MG63 (cell line): ENCODE data around the gene BCL11B. TPM values are rescaled to one million over a fixed set of nuclear protein-coding genes. Genes with fewer than 3 reads are reported as not detected.

Source experiments
- DNase-seq: peaks from one replicate; pipeline ENCODE4 v3.0.0-alpha.2; 2020
- H3K27me3 ChIP-seq: fragments of 250-450 bp; sonication (Bioruptor Pico); 2 replicates; pipeline ENCODE4 v1.5.1; 2020; ENCODE audit warnings: mild to moderate bottlenecking, moderate library complexity
- H3K36me3 ChIP-seq: fragments of 250-450 bp; sonication (Bioruptor Pico); 2 replicates; pipeline ENCODE4 v1.5.1; 2020; ENCODE audit warnings: mild to moderate bottlenecking, moderate library complexity
- H3K4me3 ChIP-seq: fragments of 250-450 bp; sonication (Bioruptor Pico); 2 replicates; pipeline ENCODE4 v1.5.1; 2020; ENCODE audit warnings: mild to moderate bottlenecking, moderate library complexity
- H3K9me3 ChIP-seq: fragments of 250-450 bp; sonication (Bioruptor Pico); 2 replicates; pipeline ENCODE4 v1.5.1; 2020; ENCODE audit warnings: mild to moderate bottlenecking, moderate library complexity
- total RNA-seq: library from RNA; depleted of rRNA; stranded (reverse); fragments of >200 nt; shearing (Covaris generic); gene quantifications from 2 replicates; pipeline ENCODE4 v1.2.3, GENCODE V29; 2014; ENCODE audit warnings: low replicate concordance

The BCL11B gene
- total RNA-seq, 1 experiment from 2014 or later: not detected

DNA sequence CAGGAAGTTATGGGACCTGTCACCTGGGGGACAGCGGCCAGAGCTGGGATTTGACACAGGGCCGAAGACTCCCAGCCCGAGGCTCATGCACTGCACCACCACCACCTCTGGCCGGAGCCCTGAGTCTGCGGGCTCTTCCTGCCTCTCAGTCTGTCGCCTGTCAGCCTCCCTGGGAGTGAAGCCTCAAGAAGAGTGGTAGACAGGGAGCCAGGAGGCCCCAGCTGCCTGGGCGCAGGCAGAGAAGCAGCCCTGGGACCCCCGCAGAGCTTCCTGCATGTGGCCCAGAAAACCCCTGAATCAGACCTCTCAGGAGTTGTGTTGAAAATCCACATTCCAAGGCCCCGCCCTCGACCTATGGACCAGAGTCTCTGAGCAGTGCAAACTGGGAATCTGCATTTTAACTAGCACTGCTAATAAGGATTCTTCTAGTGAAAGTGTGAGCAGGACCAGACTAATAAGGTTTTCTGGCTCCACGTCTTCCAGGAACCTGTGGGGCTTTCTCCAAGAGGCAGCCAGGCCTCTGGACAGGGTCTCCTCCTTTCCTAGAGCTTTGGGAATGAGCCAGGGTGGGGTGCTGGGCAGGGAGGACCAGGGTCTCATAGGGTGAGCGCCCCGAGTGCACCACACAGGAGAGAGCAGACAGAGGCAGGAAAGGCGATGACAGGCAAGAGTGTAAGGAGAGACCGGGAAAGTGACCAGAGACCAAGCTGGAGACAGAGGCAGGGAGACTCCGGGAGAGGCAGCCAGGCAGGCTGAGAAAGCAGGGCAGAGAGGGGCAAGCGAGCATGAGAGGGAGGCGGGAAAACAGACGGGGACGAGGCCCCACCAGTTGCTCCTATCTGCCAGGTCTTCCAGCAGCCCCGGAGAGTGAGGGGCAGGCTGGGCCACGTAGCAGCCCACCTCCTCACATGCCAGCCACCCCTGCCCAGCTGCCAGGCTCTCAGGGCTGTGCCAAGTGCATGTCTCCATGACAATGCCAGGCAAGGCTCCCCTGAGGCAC, 112.4 kb downstream of the BCL11B start:
- no peaks in the 10 kb centered on the region for H3K36me3 ChIP-seq
- no peaks in the 10 kb centered on the region for H3K27me3 ChIP-seq
- no peak overlapping the region for H3K4me3 ChIP-seq
- no peaks in the 10 kb centered on the region for H3K9me3 ChIP-seq
- DNase-seq: no peak

DNA sequence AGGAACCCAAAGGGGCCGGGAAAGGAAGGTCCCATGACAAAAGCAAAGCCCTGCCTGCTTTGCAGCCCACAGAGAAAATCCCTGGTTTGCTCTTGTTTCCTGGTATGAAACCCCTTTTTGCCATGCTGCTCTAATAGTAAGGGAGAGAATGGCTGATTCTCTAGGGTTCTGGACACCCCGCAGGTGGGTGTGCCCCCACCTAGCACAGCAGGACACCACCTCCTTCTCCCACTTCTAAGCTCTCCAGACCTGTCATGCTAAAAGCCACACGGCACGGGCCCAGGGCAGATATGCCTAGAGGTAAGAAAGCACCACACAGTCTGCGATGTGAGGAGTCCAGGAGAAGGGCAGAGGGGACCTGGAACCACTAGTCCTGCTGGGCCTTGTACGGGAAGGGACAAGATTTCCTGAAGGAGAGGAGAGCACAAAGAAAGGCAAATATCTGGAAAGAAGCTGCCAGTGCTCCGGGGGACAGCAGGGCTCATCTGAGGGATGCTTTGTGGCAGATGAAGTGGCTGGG, 113.3 kb downstream of the BCL11B start:
- H3K9me3 ChIP-seq: no peaks in the 10 kb centered on the region
- no peaks in the 10 kb centered on the region for H3K27me3 ChIP-seq
- no peak for DNase-seq
- no peak overlapping the region for H3K4me3 ChIP-seq
- no peaks in the 10 kb centered on the region for H3K36me3 ChIP-seq

DNA sequence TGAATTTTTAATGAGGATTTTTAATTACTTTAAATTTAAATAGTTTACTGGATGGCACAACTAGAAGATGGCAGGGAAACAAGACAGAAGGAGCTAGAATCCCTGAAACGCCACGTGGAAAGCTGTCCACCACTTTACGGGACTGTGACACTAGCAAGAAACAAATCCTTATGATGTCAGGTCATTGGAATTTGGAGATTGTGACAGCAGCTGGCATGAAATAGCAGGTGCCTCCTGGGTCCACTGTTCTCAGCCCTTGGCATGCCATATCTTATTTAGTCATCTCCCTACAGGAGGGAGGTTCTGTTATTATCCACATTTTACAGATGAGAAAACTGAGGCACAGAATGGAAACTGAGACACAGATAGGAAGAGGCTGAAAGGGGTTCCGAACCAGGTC, 113.8 kb downstream of the BCL11B start:
- H3K9me3 ChIP-seq: no peaks in the 10 kb centered on the region
- DNase-seq: no peak
- H3K36me3 ChIP-seq: no peaks in the 10 kb centered on the region
- H3K4me3 ChIP-seq: no peak overlapping the region
- no peaks in the 10 kb centered on the region for H3K27me3 ChIP-seq

DNA sequence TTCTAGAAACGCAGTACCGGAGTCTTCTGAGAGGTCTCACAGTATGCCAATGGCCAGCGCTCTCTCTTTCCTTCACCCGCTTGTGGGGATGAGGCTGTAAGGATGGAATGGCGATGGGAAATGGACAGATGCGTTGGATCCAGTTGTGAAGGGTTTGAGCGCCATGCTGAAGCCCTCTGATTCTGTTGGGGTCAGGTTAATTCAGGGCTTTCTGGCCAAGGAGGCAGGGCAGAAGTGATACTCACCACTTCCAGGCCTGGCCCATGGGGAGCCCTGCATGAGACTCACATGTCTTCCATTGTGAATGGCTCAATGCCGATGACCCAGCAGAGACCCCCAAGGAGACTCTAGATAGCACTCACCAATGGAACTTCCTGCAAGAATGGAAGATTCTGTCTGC, 114.3 kb downstream of the BCL11B start:
- Histone ChIP-seq H3K4me3 (no peak overlapping the region), H3K36me3 (no peaks in the 10 kb centered on the region), H3K9me3 (no peaks in the 10 kb centered on the region), H3K27me3 (no peaks in the 10 kb centered on the region)
- DNase-seq: no peak

DNA sequence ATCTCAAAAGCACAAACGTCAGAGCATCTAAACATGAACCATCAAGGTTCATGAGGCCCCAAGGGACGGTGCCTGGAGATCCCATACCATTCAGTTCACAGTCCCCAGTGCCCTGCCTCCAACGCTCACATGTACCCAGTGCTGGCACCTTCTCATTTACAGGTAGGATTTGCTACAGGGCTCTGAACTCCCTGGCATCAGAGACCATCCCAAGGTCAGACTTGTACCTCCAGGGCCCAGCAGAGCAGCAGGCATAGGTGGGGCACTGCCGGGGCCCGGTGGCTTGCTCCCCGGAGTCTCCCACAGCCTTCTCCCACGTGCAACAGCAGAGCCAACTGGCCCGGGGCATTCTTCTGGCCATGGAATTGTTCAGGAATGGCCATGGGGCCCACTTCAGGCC, 114.8 kb downstream of the BCL11B start:
- H3K27me3 ChIP-seq: no peaks in the 10 kb centered on the region
- no peaks in the 10 kb centered on the region for H3K36me3 ChIP-seq
- H3K4me3 ChIP-seq: no peak overlapping the region
- no peak for DNase-seq
- no peaks in the 10 kb centered on the region for H3K9me3 ChIP-seq

GRCh38 chr14:99156814-99157213, 115.2 kb downstream of the BCL11B start:
- Histone ChIP-seq H3K9me3 (no peaks in the 10 kb centered on the region), H3K4me3 (no peak overlapping the region), H3K27me3 (no peaks in the 10 kb centered on the region), H3K36me3 (no peaks in the 10 kb centered on the region)
- no peak for DNase-seq

GRCh38 chr14:99156090-99156425, 115.9 kb downstream of the BCL11B start:
- no peaks in the 10 kb centered on the region for H3K9me3 ChIP-seq
- no peaks in the 10 kb centered on the region for H3K27me3 ChIP-seq
- no peak overlapping the region for H3K4me3 ChIP-seq
- DNase-seq: no peak
- no peaks in the 10 kb centered on the region for H3K36me3 ChIP-seq

- Histone ChIP-seq H3K36me3 (no peaks in the 10 kb centered on the region), H3K4me3 (no peak overlapping the region), H3K9me3 (no peaks in the 10 kb centered on the region), H3K27me3 (no peaks in the 10 kb centered on the region)
- DNase-seq: no peak
These were observed 116.6 kb downstream of the BCL11B start for GRCh38 chr14:99155173-99156089.

DNA sequence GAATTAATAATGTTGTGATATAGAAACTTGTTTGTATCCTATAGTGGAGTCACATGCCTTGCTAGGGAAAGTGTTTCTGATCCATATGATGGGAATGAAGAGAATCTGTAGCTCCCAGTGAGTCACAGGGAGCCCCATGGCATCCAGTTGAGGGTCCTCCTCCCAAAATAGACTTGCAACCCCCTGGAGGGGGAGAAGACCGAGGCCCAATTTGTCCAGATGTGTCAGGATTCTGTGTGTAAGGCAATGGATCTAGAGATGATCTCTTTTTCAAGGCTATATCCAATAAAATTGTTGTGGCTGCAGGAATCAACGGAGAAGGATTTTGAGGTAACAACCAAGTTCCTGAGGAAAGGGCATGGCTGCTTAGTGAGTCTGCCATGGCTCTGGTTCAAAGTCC, 121.8 kb downstream of the BCL11B start:
- no peaks in the 10 kb centered on the region for H3K9me3 ChIP-seq
- no peak overlapping the region for H3K4me3 ChIP-seq
- no peaks in the 10 kb centered on the region for H3K27me3 ChIP-seq
- H3K36me3 ChIP-seq: no peaks in the 10 kb centered on the region
- no peak for DNase-seq

- H3K27me3 ChIP-seq: no peaks in the 10 kb centered on the region
- no peak overlapping the region for H3K4me3 ChIP-seq
- H3K36me3 ChIP-seq: no peaks in the 10 kb centered on the region
- no peaks in the 10 kb centered on the region for H3K9me3 ChIP-seq
- DNase-seq: no peak
These were observed 123.0 kb downstream of the BCL11B start for GRCh38 chr14:99148861-99149610.

GRCh38 chr14:99148131-99148530, 123.9 kb downstream of the BCL11B start:
- Histone ChIP-seq H3K27me3 (no peaks in the 10 kb centered on the region), H3K9me3 (no peaks in the 10 kb centered on the region), H3K36me3 (no peaks in the 10 kb centered on the region), H3K4me3 (no peak overlapping the region)
- DNase-seq: no peak

- Histone ChIP-seq H3K36me3 (no peaks in the 10 kb centered on the region), H3K27me3 (no peaks in the 10 kb centered on the region)
- DNase-seq: no peak
These were observed 124.6 kb downstream of the BCL11B start for GRCh38 chr14:99147366-99147740.

DNA sequence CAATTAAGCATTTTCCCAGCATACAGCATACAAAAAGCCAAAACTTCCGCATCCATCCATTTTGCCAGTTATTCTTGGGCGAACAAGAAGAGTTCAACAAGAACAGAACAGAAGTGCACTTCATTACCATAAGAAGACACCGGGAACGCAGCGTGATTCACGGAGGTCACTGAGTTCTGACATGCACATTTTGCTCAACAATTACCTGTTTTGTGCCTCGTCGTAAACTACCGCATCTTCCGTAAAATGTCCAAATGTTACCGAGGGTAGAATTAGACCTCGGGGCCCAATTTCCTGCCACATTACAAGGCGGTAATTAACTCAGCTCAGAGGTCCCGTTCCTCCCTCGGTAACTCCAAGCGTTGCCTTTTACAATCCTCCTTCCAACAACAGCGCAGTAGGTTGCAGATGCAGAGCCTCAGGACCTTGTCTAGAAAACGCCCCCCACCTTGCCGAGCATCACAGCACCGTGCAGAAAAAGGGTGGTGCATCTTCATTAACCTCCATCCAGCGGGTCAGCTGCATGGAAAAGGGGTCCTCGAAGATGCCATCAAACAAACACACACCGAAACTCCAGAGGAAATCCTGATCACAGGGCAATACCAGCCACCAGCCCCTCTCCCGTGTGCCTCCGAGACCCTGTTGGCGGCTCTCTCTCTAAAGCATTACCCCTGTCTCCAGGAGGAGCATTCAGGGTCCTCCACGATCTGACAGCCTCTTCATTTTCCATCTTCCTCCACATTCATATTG, 125.2 kb downstream of the BCL11B start:
- no peak overlapping the region for H3K4me3 ChIP-seq
- H3K36me3 ChIP-seq: no peaks in the 10 kb centered on the region
- no peaks in the 10 kb centered on the region for H3K27me3 ChIP-seq
- DNase-seq: no peak
- H3K9me3 ChIP-seq: no peaks in the 10 kb centered on the region

More at GRCh38 chr14:99147366-99147740, 124.6 kb downstream of the BCL11B start:
- no peaks in the 10 kb centered on the region for H3K9me3 ChIP-seq
- H3K4me3 ChIP-seq: no peak overlapping the region

GRCh38 chr14:99145307-99145706, 126.7 kb downstream of the BCL11B start:
- no peak for DNase-seq
- Histone ChIP-seq H3K27me3 (no peaks in the 10 kb centered on the region), H3K9me3 (no peaks in the 10 kb centered on the region), H3K4me3 (no peak overlapping the region), H3K36me3 (no peaks in the 10 kb centered on the region)

DNA sequence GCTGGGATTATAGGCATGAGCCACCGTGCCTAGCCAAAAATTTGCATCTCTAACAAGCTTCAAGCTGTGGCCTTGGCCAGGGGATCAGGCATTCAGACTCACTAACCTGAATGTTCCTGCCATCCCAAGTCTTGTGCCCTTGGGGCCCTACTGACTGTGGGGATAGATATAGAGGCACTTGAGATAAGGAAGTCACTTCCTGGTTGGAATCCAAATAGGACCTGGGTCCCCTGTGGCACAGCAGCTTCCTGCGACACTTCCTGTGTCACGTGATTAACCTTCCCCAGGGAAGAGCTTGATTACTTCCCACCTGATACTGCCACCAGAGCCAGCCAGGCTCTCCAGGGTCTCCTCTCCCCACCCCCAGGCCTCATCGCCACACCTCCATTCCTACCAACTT, 128.2 kb downstream of the BCL11B start:
- DNase-seq: no peak
- no peaks in the 10 kb centered on the region for H3K9me3 ChIP-seq
- no peaks in the 10 kb centered on the region for H3K27me3 ChIP-seq
- no peaks in the 10 kb centered on the region for H3K36me3 ChIP-seq
- H3K4me3 ChIP-seq: no peak overlapping the region

GRCh38 chr14:99143126-99143525, 128.9 kb downstream of the BCL11B start:
- Histone ChIP-seq H3K4me3 (no peak overlapping the region), H3K27me3 (no peaks in the 10 kb centered on the region), H3K9me3 (no peaks in the 10 kb centered on the region), H3K36me3 (no peaks in the 10 kb centered on the region)
- no peak for DNase-seq
